NCI-H345 (cell line): Measurements from ENCODE around the gene MARCHF5.

Experiments
- DNase-seq: peaks from one replicate; lab custom pipeline; 2025; lab: John Stamatoyannopoulos, UW

Gene MARCHF5, protein sequence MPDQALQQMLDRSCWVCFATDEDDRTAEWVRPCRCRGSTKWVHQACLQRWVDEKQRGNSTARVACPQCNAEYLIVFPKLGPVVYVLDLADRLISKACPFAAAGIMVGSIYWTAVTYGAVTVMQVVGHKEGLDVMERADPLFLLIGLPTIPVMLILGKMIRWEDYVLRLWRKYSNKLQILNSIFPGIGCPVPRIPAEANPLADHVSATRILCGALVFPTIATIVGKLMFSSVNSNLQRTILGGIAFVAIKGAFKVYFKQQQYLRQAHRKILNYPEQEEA

DNA sequence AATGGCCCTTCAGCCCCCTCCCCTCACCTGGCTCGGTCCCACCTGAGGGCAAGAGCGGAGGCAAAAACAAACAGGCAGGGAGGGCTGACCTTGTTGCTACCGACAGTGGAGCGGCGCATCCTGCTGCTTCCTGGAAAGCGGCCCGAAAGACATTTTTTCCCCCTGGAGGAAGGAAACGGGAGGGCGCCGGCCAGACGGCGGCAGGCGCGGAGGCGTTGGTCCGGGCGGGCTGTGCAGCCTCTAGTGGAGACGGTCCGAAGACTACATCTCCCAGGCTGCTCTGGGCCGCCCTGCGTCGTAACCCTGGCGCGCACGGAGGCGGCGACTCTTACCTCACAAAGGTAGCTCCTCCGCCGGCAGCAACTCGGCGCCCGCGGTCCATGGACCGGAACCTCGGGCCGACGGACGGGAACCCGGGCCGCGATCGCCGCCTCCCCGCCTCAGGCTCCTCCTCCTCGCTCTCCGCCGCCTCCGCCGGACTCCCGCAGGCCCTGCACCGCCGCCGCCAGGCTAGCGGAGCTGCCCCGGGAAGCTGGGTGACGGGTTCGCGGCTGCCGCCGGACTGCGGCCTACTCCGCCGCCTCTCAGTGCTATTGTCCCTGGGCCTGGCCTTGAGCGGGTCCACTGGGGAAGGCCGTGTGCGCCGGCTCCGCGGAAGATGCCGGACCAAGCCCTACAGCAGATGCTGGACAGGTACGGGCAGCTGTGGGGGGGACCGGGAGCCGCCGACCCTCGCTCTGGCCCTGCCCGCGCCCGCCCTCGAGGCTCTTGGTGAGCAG, at the start of gene MARCHF5, which contains the start of gene CPEB3:
MARCHF5 (plus strand) TSS at position 331 of the 779 bp plus-strand sequence; CDS start at position 659, 328 bp downstream.
CPEB3 (minus strand) TSS at position 242 of the 779 bp plus-strand sequence. CDS start 50,728 bp downstream, outside the sequence.
- DNase-seq: peak; percentile 89

DNA sequence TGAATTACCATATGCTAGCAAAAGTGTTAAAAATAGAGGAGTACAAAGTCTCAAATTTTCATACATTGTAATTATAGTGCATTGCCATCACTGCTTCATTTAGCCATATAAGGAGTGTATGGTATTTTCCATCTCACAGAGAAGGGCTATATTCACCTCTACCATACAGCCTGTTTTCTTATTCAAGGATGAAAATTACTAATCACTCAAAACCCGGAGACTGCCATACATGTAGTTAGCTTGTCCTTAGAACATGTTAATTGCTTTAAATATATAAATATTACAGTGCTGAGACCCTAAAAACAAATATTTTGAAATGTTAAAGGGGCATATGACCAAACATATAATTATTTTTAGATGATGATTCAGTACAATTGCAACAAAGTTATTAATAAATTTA, 49.5 kb upstream of the MARCHF5 start:
- no peak for DNase-seq

DNA sequence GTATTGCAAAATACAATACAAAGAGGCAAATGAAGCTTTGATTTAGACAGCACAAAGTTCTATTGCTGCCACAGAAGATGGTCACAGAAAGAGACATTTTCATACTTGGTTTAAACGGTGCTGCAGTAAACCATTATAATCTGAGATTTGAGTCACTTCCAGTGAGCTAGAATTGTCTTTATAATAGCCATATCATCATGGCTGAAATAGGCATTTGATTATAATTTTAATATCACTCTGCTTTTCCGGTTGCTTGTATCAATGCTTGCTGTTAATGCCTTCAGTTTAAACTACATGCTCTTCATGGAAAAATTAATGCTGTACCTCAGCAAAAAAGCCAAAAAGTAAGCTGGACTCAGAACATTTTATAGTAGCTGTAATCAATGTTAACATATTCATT, 48.6 kb upstream of the MARCHF5 start:
- no peak for DNase-seq

DNA sequence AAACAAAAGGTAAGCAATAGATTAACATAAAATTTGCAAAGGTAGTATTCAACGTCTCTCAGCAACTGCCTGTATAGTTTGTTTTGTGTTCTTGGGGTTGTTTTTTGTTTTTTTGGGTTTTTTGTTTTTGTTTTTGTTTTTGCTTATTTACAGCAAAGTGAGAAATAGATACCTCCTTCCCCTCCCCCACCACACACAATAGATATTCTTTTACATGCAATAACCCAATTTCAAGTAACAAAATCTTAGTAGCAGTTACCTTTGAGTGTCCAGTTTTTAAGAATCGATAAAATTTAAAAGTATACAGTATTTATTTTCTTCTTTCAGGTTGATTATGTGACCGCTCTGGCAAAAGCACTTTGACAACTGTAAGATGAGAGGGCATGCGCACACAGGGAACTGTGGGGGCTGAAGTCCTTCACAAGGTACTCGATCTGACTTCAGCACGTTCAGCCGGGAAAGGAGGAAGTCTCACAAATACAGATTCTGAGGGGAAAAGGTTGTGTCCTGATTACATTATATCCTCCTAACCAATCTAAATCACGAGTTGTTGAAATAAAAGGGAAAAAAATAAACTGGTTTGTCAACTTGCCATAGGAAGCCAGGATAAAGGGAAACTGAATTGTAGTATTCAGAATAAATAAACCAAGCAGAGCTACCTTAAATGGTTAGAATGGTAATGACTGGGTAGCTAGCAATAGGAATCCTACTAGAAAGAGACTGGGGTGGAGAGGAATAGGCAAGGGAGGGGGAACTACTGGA, 47.9 kb upstream of the MARCHF5 start:
- peak; percentile 43 for DNase-seq

DNA sequence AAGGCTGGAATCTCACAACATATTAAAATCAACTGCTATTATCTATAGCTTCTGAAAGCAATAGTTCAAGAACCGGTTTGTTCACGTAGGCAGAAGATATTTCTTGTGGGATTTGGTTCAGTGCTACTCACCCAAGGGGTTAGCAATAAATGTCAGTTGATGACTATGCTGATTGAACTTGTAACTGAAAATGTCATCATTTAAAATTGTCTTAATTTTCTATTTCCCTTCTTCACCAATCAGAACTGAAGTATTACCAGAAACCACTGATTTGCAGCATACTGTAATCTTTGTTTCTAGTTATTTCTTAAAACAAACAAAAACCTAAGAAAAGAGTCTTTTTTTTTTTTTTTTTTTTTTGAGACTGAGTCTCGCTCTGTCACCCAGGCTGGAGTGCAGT, 46.2 kb upstream of the MARCHF5 start:
- no peak for DNase-seq

DNA sequence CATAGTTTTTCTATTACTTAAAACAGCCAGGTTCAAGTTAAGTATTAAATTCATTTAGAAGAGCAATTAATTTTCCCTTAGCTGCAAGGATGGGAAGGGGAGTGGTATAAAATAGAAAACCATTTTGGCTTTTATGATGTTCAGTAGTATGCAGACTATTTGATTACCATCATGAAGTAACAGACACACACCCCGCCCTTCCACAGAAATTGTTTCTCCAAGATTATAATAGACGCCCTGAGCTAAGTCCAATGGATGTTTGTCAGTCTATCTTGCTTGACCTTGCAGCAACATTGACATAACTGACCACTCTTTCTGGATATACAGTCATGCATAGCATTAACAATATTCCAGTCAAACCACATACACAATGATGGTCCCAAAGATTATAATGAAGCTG, 42.4 kb upstream of the MARCHF5 start:
- no peak for DNase-seq

DNA sequence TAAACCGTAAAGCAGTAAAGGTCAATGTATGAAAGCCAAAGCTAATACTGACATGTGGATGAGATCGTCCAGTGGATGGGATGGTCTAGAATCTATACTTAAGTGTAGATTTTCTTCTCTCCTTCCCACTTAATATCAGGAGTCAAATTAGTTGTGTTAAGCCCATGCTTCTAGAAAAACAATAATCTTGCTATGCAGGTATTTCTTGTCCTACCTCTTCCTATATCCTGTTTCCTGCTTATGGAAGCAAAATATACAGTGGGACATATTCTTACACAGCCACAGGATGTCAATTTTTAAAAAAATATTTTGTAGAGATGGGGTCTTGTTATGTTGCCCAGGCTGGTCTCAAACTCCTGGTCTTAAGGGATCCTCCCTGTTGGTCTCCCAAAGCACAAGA, 27.6 kb upstream of the MARCHF5 start:
- no peak for DNase-seq

DNA sequence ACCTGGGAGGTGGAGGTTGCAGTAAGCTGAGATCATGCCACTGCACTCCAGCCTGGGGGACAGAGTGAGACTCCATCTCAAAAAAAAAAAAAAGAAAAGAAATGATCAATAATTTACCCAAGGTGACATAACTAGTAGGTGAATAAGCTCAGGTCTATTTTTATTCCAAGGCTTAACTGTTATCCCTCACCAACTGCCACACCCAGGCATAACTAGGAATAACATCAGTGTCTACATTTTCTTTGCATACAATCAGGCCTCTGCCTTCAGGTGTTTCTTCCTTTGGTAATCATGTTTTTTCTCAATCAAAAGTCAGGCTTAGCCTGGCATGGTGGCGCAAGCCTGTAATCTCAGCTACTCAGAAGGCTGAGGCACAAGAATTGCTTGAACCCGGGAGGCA, 26.7 kb upstream of the MARCHF5 start:
- DNase-seq: no peak

DNA sequence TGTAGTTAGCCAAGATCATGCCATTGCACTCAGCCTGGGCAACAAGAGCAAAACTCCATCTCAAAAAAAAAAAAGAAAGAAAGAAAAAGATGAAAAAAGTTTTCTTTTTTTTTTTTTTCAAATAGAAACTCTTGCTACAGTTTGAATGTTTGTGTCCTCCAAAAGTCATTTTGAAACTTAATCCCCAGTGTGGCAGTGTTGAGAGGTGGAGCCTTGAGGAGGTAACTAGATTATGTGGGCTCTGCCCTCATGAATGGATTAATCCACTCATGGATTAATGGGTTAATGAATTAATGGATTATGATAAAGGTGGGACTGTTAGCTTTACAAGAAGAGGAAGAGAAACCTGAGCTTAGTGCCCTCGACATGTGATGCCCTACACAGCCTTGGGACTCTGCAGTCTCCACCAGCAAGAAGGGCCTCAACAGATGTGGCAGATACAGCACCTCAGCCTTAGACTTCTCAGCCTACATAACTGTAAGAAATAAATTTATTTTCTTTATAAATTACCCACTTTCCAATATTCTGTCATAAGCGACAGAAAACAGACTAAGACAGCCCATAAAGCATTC, 25.2 kb upstream of the MARCHF5 start:
- DNase-seq: no peak

DNA sequence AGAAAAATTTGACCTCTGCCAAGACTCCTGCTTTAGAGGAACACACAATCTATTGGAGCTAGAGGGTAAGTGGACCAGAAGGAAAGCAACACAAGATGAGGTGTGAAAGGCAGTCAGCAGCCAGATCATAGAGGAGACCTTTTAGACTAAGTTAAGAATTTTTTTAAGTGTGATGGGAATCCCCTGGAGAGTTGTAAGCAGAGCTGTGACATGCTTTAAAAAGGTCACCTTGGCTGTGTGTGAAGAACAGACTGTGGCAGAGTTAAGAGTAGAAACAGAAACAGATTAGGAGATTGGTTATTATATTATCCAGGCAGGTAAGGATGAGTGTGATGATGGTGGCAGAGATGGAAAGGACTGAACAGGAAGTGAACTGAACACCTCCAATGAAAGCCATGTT, 23.6 kb upstream of the MARCHF5 start:
- DNase-seq: no peak

DNA sequence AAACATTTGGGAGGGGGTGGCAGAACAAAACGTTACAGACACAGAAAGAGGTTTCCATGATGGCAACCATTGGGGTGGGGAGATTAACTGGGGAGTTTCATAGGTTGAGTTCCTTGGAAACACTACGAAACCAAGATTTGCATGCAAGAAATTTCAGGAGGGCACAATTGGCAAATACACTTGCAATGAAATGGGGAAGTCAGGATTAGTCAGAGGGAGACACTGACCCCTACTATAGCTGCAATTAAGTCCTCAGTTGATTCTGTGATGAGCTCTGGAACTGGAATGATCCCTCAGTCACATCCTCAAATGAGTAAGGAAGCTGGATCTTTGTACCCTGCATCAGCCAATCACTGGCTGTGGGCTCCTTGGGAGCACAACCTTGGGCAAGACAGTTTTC, 22.2 kb upstream of the MARCHF5 start:
- DNase-seq: no peak

DNA sequence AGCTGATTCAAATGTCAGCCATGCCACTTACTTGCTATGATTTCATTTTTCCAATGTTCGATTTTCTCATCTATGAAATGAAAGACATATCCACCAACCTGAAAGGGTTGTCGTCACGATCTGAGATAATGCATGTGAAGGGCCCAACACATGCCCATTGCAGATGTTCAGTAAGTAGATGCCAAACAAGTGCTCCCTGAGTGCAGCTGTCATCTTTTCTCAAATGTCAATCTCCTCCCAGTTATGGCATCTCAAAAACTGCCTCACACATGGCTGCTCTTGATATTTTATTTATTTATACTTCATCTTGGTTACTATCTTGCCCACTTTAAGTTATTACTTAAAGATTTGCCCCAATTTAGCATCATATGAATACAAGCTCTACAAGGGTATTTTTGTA, 16.9 kb upstream of the MARCHF5 start:
- no peak for DNase-seq

DNA sequence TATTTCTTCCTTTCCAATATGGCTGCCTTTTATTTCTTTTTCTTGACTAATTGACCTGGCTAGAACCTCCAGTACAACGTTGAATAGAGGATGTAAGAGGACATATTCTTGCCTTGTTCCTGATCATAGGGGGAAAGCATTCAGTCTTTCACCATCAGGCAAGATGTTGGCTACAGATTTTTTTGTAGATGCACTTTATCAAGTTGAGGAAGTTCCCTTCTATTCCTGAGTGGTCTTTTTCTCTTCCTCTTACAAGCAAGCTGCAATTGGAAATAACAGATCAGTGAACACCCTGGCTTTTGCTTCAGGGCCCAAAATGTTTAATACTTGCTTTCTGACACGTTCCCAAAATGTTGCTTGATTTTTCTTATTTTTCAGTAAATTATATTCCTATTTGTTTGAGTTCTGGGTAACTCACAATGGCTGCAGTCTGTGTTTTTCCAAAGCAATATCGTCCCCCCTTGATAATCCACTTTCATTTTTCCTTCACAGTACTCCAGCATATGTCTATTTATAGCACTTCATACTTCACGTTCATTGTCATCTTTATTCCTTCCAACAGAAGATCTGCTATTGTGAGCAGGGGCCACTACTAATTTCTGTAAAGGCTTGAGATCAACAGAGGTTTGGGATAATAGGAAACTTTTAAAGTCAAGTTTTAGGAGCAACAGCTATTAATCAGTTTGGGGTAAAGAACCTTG, 11.8 kb upstream of the MARCHF5 start:
- DNase-seq: no peak

DNA sequence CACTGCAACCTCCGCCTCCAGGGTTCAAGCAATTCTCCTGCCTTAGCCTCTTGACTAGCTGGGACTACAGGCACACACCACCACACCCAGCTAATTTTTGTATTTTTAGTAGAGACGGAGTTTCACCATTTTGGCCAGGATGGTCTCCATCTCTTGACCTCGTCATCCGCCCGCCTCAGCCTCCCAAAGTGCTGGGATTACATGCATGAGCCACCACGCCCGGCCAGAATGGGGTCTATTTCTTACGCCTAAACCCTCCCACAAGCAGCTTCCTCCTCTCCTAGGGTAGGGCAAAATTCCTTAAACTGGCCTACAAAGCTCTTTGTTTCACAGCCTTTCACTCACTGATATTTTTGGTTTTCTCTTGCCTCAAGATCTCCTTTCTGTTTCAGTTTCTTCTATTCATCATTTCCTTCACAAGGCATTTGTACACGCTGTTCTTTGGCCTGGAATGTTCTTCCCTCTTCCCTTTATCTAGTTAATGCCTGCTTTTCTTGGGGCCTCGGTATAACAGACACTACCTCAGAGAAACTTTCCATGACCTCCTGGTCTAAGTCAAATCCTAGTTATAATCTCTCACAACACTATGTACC, 6.8 kb upstream of the MARCHF5 start:
- no peak for DNase-seq

DNA sequence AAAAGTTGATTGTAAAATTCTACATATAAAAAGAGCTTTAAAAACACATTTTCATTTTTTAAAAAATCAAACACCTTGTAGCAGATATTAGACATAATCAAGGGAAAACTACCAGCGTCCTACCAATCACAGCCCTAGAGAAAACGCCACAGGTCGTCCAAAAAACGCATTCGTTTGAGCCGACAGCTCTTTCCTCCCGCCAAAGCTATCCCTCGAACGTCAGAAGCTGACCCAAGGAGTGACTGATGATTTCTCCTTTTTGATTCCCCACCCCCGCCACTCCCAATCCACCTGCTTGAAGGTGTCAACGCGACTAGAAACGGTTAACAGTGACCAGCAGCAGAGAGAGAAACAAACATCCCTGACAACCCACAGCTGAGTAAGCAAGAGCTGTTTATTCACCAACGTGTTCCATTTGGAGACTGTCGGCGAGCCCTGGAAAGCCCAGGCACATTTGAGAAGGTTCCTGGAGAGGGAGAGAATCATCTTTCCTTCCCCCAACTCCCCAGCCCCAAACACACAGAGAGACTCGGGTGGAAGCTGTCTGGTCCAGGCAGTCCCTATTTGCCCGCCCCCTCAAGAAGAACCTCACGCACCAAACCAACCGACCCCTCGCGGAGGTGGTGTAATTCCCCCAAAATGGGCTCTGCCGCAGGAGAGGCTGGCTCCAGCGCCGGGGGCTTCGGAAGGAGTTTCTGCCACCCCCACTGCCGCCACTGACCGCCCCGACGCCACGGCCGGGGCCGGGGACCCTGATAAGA, 711 bp upstream of the MARCHF5 start:
- DNase-seq: peak; percentile 34

DNA sequence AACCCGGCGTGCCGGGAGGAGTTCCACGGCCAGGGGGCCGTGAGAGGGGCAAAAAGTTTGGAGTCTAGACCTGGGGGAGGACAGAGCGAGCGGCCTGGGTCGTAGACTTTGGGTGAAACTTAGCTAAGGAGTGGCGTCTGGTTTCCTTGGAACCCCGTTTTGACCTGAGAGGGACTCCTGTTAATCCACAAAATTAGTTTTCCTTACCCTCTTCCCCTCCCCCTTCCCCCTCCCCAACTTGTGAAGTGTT, 574 bp downstream of the MARCHF5 start:
- DNase-seq: no peak

DNA sequence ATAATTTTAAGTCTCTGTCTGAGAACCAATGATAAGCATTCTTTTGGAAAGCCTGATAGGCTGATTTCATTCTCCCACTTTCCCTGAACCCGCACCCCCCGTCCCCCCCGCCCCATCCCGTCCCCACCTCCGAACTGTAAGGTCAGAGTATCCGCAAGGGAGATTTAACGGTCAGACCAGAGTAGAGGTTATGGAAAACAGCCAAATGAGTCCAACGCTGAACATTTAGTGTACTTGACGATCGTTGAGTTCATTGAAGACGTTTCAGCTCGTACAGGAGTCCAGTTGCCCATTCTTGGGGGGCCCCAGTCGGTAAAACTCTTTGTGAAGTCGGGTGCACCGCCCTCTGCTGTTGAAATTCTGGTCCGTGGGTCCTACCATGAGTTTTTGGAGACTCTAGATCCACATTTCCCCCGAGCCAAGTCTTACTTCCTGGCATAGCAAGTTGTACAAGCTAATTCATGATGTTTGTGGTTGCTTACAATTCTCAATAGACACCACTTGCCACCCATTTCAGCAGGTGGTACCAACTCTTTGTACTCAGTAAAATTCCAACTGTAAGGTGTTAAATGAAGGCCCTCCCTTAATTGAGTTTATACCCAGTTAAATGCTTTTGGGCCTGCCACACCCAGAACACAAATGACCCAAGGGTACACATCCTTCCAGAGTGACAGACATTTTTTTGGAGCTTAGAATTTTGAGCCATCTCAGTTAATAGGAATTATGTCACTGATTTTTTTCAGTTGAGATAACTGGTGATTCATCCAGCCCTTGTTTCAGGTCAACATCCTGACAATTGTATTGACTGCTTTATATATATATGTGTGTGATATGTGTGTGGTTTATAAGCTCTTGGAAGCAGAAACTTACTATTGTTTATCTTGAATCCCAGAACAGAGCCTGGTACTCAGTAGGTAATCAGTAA, 1.2 kb downstream of the MARCHF5 start:
- peak; percentile 22 for DNase-seq

DNA sequence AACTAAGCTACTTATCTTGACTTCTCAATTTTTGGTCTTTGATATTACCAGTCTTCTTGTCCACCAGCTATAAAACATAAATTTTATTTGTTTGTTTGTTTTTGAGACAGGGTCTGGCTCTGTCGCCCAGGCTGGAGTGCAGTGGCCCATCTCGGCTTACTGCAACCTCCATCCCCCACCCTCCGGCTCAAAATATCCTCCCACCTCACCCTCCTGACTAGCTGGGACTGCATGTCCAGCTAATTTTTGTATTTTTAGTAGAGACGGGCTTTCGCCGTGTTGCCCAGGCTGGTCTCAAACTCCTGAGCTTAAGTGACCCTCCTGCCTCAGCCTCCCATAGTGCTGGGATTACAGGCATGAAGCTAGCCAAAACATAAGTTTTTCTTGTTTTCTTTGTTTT, 7.5 kb downstream of the MARCHF5 start:
- no peak for DNase-seq

DNA sequence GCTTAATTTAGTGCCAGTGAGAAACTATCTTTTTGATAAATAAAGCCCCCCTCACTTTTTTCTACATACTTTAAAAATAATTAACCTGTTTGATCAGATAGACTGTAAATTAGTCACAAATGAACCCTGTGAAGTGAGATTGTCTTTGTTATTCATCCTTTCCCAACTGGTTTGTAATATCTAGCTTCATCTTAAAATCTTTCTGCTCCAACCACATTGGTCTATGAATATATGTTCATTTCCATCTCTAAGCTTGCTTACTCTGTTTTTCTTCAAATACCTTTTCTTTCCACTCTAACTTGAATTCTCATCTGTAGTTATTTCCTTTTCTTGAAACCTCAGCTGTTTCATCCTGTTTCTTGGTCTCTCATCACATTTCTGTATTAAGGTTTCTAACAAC, 12.1 kb downstream of the MARCHF5 start:
- DNase-seq: no peak

DNA sequence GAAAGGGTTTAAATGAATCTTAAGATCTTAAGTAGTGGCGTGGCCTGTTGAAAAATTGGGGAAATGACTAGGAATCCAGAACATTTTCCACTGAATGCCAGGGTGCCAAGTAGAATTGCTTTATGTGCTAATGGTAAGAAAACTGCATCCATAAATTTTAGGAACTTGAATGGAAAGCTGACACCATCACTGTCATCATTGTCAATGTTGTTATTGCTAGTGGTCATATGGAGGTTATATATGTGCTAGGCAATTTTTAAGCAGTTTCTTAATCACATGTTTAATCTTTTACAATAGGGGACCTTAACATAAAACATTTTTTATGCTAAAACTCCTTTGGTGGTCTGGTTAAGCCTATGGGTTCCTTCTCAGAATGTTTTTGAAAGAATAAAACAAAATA, 13.1 kb downstream of the MARCHF5 start:
- no peak for DNase-seq
